Transverse colon (tissue), 4 donors: ENCODE data around the gene TAPT1. TPM values are rescaled to one million over a fixed set of nuclear protein-coding genes. Genes with fewer than 3 reads are reported as not detected.
A peak's percentile ranks its signal among the peaks of the same experiment; 100 is the strongest.

Experiments
- DNase-seq: peaks from one replicate; pipeline ENCODE4 v3.0.0-alpha.2; 2019
- H3K27ac ChIP-seq, 4 donors: fragments of 200-600 bp; sonication (generic); 2 replicates each; pipeline ENCODE4 v1.5.1; 2016 to 2018; ENCODE audit warnings: inconsistent platforms in 4 of 4
- H3K27me3 ChIP-seq: fragments of 200-600 bp; sonication (generic); 2 replicates; pipeline ENCODE4 v1.5.1; 2017; ENCODE audit warnings: inconsistent platforms
- H3K36me3 ChIP-seq, 4 donors: fragments of 200-600 bp; sonication (generic); 2 replicates each; pipeline ENCODE4 v1.5.1; 2017 to 2019; ENCODE audit warnings: inconsistent platforms in 4 of 4
- H3K4me1 ChIP-seq, 4 donors: fragments of 200-600 bp; sonication (generic); 2 replicates each; pipeline ENCODE4 v1.5.1; 2017 to 2020; ENCODE audit warnings: inconsistent platforms in 4 of 4
- H3K4me3 ChIP-seq, 4 donors: fragments of 200-600 bp; sonication (generic); 1 replicate in 1 of 4; 2 replicates in 3 of 4; pipeline versions ENCODE4 v1.5.1 to v1.6.1; 2017 to 2019; ENCODE audit warnings: inconsistent platforms in 4 of 4
- H3K9me3 ChIP-seq, 2 donors: fragments of 200-600 bp; sonication (generic); 2 replicates each; pipeline ENCODE4 v1.5.1; 2017 to 2019; ENCODE audit warnings: inconsistent platforms in 2 of 2
- CTCF ChIP-seq, 5 experiments: fragments of 200-600 bp in 3 of 5; fragments of 450-650 bp in 2 of 5; sonication (generic) in 3 of 5; IDR thresholded peaks; 1 replicate in 2 of 5; 2 replicates in 3 of 5; pipeline ENCODE4 v1.5.1; 2016 to 2017; ENCODE audit warnings: antibody characterized with exemption in 5 of 5, inconsistent platforms in 3 of 5, mild to moderate bottlenecking in 2 of 5, moderate library complexity in 1 of 5
- EP300 ChIP-seq: sonication (generic); formaldehyde crosslinking; IDR thresholded peaks from one replicate; pipeline ENCODE4 v1.6.1; 2017; ENCODE audit warnings: antibody characterized with exemption, low read depth
- POLR2A ChIP-seq: fragments of 450-650 bp; IDR thresholded peaks from one replicate; pipeline ENCODE4 v1.6.1; 2016; ENCODE audit warnings: antibody characterized with exemption, mild to moderate bottlenecking, moderate library complexity
- POLR2AphosphoS5 ChIP-seq, 3 donors: sonication (generic); formaldehyde crosslinking; IDR thresholded peaks; one replicate each; pipeline ENCODE4 v1.6.1; 2016; ENCODE audit warnings: antibody characterized with exemption in 3 of 3
- WGBS, 2 donors: methylation state at CpG; one replicate each; pipeline ENCODE4 v1.1.5; 2018; ENCODE audit warnings: low coverage in 1 of 2; 5-methylcytosine and 5-hydroxymethylcytosine counted together
- in situ Hi-C, 4 donors: fragments of 200-750 bp; cut with MboI; loops; one replicate each; pipeline versions ENCODE4 v1.15.0 to v1.15.1; 2017; ENCODE audit warnings: low sequenced_read_pairs in 3 of 4, low pct_ligation_motif_present in 1 of 4, low pct_unique_long_range_greater_than_20kb in 1 of 4
- intact Hi-C: fragments of 100-400 bp; cut with DNase I; formaldehyde crosslinking; loops from one replicate; pipeline ENCODE4 v1.15.1; 2023; ENCODE audit warnings: low total_unique reads
- total RNA-seq, 4 donors: library from RNA; depleted of rRNA; stranded (reverse); fragments of >200 nt; gene quantifications; one replicate each; pipeline ENCODE4 v1.1.0, GENCODE V29; 2016

The TAPT1 gene
- total RNA-seq, 4 donors from 2014 or later: 21.5 to 54.6 (median 29.8) TPM

DNA sequence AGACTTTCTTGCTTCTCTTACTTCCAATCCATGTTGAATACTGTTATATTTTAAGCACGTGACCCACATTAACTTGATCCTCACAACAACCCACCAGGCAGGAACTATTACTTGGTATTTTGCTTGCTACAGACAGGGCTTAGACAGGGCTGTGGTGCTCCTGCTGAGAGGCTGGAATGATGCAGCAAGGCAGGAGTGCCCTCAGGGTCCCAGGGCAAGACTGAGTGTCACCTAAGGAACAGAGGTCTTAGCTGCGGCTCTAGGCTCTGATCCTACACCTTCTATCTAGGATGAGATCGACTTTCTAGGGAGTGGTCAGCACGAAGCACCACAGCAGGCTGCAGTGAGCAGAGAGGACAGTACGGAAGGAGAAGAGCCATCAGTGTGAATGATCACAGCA, 20.0 kb downstream of the TAPT1 start:
- TF ChIP-seq POLR2AphosphoS5 (IDR thresholded peaks at IDR 0.05): no peak
- TF ChIP-seq POLR2A: no peak
- no peak for TF ChIP-seq CTCF (IDR thresholded peaks at IDR 0.05)
- peaks cover 0 to 13% (median 0%) of the 10 kb centered on the region in 4 donors for H3K4me1 ChIP-seq
- WGBS, 2 donors: 87 to 100% methylated on average over 1 to 5 of the region's 5 CpGs
- in situ Hi-C loops: loop anchor here in 1 of 4 donors (25.0 kb wide), 1 partner anchor 169 kb away; no protein-coding TSS in a partner anchor
- intact Hi-C loops: no loop called here
- no peaks in the 10 kb centered on the region for H3K9me3 ChIP-seq
- no peak overlapping the region for H3K27ac ChIP-seq
- H3K4me3 ChIP-seq: no peak overlapping the region
- DNase-seq: no peak
- H3K27me3 ChIP-seq: no peaks in the 10 kb centered on the region
- H3K36me3 ChIP-seq: peaks cover 0 to 10% (median 0%) of the 10 kb centered on the region in 4 donors

GRCh38 chr4:16205298-16206164, 20.7 kb downstream of the TAPT1 start:
- Histone ChIP-seq H3K4me3 (no peak overlapping the region), H3K9me3 (no peaks in the 10 kb centered on the region), H3K4me1 (peaks cover 0 to 13% (median 0%) of the 10 kb centered on the region in 4 donors), H3K27ac (no peak overlapping the region), H3K27me3 (no peaks in the 10 kb centered on the region), H3K36me3 (peaks cover 0 to 11% (median 0%) of the 10 kb centered on the region in 4 donors)
- DNase-seq: no peak
- 62 to 64% methylated on average over 5 to 7 of the region's 7 CpGs for WGBS, 2 donors
- no peak for TF ChIP-seq EP300
- TF ChIP-seq POLR2A: no peak
- TF ChIP-seq CTCF (IDR thresholded peaks at IDR 0.05): peak; percentile 55 to 71 (median 63)
- TF ChIP-seq POLR2AphosphoS5 (IDR thresholded peaks at IDR 0.05): no peak
- intact Hi-C loops: no loop called here
- in situ Hi-C loops: loop anchor here in 1 of 4 donors (25.0 kb wide), 1 partner anchor 168 kb away; no protein-coding TSS in a partner anchor

DNA sequence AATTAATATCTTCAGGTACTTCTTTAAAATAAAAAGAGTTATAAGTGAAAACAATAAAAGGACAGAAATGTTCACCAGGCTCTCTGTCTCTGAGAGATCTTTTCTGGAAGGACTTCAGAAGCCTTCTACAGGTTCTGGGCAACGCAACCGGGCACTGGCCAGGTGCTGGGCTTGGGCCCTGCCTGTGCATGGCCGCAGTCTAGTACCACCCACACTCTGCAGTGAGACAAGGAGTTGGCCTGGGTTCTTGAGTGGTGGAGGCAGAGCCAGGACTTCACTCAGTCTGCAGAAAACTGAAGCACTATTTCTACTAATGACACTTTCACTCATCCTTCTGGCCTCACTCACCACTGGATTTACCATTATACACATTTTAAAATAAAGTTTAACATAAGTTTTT, 21.8 kb downstream of the TAPT1 start:
- no peak for DNase-seq
- 88 to 100% methylated on average over 2 to 3 of the region's 3 CpGs for WGBS, 2 donors
- peaks cover 0 to 13% (median 0%) of the 10 kb centered on the region in 4 donors for H3K4me1 ChIP-seq
- no peaks in the 10 kb centered on the region for H3K27me3 ChIP-seq
- no peak overlapping the region for H3K27ac ChIP-seq
- in situ Hi-C loops: loop anchor here in 1 of 4 donors (25.0 kb wide), 1 partner anchor 167 kb away; no protein-coding TSS in a partner anchor
- H3K36me3 ChIP-seq: peaks cover 0 to 4% (median 0%) of the 10 kb centered on the region in 4 donors
- no peak for TF ChIP-seq POLR2A
- TF ChIP-seq POLR2AphosphoS5 (IDR thresholded peaks at IDR 0.05): no peak
- H3K4me3 ChIP-seq: no peak overlapping the region
- intact Hi-C loops: loop anchor here (5.0 kb wide), 1 partner anchor 1517 kb away; no protein-coding TSS in a partner anchor
- H3K9me3 ChIP-seq: no peaks in the 10 kb centered on the region

GRCh38 chr4:16203083-16203482, 23.2 kb downstream of the TAPT1 start:
- no peaks in the 10 kb centered on the region for H3K27me3 ChIP-seq
- no peaks in the 10 kb centered on the region for H3K9me3 ChIP-seq
- no peak for DNase-seq
- in situ Hi-C loops: loop anchor here in 1 of 4 donors (25.0 kb wide), 1 partner anchor 166 kb away; no protein-coding TSS in a partner anchor
- TF ChIP-seq POLR2AphosphoS5 (IDR thresholded peaks at IDR 0.05) (no peak), POLR2A (no peak), EP300 (no peak), CTCF (IDR thresholded peaks at IDR 0.05) (no peak)
- no peak overlapping the region for H3K27ac ChIP-seq
- H3K4me3 ChIP-seq: no peak overlapping the region
- H3K4me1 ChIP-seq: peaks cover 0 to 16% (median 1%) of the 10 kb centered on the region in 4 donors
- intact Hi-C loops: loop anchor here (5.0 kb wide), 1 partner anchor 1516 kb away; no protein-coding TSS in a partner anchor
- peaks cover 0 to 4% (median 0%) of the 10 kb centered on the region in 4 donors for H3K36me3 ChIP-seq
- 67 to 87% methylated on average over 1 to 2 of the region's 2 CpGs for WGBS, 2 donors
